GM18867 (cell line): ENCODE data around the gene NXPE4.
"Not testable (repeated sequence)": the region's sequence is repeated elsewhere in the genome, so short reads cannot be mapped to it uniquely, and the experiment has no call there.

Experiments used
- ATAC-seq: cut with Tn5 transposase; IDR thresholded peaks from one replicate; pipeline ENCODE4 v1.9.1; 2021; ENCODE audit warnings: mild to moderate bottlenecking, moderate library complexity; ENCODE audit not compliant: unreplicated experiment

The NXPE4 gene

GRCh38 chr11:114610984-114611944 is 15.7 kb upstream of the NXPE4 start:
- no peak for ATAC-seq

- ATAC-seq: no peak
Measured at GRCh38 chr11:114610550-114610949, 15.0 kb upstream of the NXPE4 start.

GRCh38 chr11:114609429-114609828 is 13.8 kb upstream of the NXPE4 start:
- no peak for ATAC-seq

GRCh38 chr11:114608605-114609004 is 13.0 kb upstream of the NXPE4 start:
- ATAC-seq: not testable (repeated sequence)

GRCh38 chr11:114607753-114608459 is 12.3 kb upstream of the NXPE4 start:
- no peak for ATAC-seq

GRCh38 chr11:114606802-114607075 is 11.2 kb upstream of the NXPE4 start:
- not testable (repeated sequence) for ATAC-seq

GRCh38 chr11:114606003-114606801 is 10.6 kb upstream of the NXPE4 start:
- peak; percentile 32 for ATAC-seq

- no peak for ATAC-seq
Measured at GRCh38 chr11:114605370-114605769, 9.8 kb upstream of the NXPE4 start.

- no peak for ATAC-seq
Measured at GRCh38 chr11:114604886-114605285, 9.3 kb upstream of the NXPE4 start.

- no peak for ATAC-seq
Measured at GRCh38 chr11:114604179-114604813, 8.7 kb upstream of the NXPE4 start.

- ATAC-seq: not testable (repeated sequence)
Measured at GRCh38 chr11:114603151-114603550, 7.6 kb upstream of the NXPE4 start.

GRCh38 chr11:114598461-114598860 is 2.9 kb upstream of the NXPE4 start:
- ATAC-seq: no peak

GRCh38 chr11:114596175-114596919 is 761 bp upstream of the NXPE4 start:
- ATAC-seq: no peak

GRCh38 chr11:114594703-114595102 is 883 bp downstream of the NXPE4 start:
- ATAC-seq: no peak

- ATAC-seq: no peak
Measured at GRCh38 chr11:114587398-114587953, 8.1 kb downstream of the NXPE4 start.

GRCh38 chr11:114586797-114587196 is 8.8 kb downstream of the NXPE4 start:
- ATAC-seq: no peak

- no peak for ATAC-seq
Measured at GRCh38 chr11:114571712-114572111, 23.9 kb downstream of the NXPE4 start.

GRCh38 chr11:114569801-114570200 is 25.8 kb downstream of the NXPE4 start:
- no peak for ATAC-seq

- ATAC-seq: no peak
Measured at GRCh38 chr11:114566276-114566675, 29.3 kb downstream of the NXPE4 start.

- ATAC-seq: no peak
Measured at GRCh38 chr11:114564831-114565230, 30.8 kb downstream of the NXPE4 start.
